ENCODE results near the gene GBF1.

The GBF1 gene

GRCh38 chr10:102267748-102268147 is 22.4 kb downstream of the GBF1 start:
- Mint-ChIP-seq H3K27me3 (no peaks in the 10 kb centered on the region), H3K4me3 (peak overlapping the region; percentile 46), H3K27ac (peak overlapping the region; percentile 99), H3K9me3 (no peaks in the 10 kb centered on the region), H3K4me1 (ENCODE audit: low read depth) (peaks cover 74% of the 10 kb centered on the region), H3K36me3 (ENCODE audit: low read depth) (peaks cover 75% of the 10 kb centered on the region)
- no peak for DNase-seq

- Mint-ChIP-seq H3K27me3 (no peaks in the 10 kb centered on the region), H3K4me3 (peak overlapping the region; percentile 46), H3K27ac (peak overlapping the region; percentile 99), H3K9me3 (no peaks in the 10 kb centered on the region), H3K4me1 (ENCODE audit: low read depth) (peaks cover 71% of the 10 kb centered on the region), H3K36me3 (ENCODE audit: low read depth) (peaks cover 71% of the 10 kb centered on the region)
- DNase-seq: no peak
Observed at GRCh38 chr10:102268375-102268888, 23.1 kb downstream of the GBF1 start.

DNA sequence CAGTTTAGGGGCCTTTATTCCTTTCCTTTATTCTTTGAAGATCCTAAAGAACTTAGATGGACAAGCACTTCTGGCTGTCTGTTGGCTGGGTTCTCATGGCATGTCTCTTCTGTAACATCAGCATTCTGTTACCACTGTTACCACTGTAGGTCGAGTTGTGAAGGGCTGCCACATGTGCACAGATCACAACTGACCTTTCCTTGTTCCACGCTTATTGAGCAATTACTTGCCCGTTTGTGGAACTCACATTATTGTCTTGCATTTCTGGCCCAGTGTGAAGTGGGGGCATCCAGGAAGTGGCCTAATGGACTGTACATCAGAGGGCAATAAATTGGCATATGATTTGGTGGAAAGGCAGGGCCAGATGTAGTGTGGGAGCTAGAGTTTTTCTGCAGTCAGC is 23.7 kb downstream of the GBF1 start:
- peak overlapping the region; percentile 46 for H3K4me3 Mint-ChIP-seq
- peak overlapping the region; percentile 99 for H3K27ac Mint-ChIP-seq
- H3K9me3 Mint-ChIP-seq: no peaks in the 10 kb centered on the region
- peaks cover 74% of the 10 kb centered on the region for H3K4me1 Mint-ChIP-seq (ENCODE audit: low read depth)
- peaks cover 69% of the 10 kb centered on the region for H3K36me3 Mint-ChIP-seq (ENCODE audit: low read depth)
- DNase-seq: no peak
- no peaks in the 10 kb centered on the region for H3K27me3 Mint-ChIP-seq

DNA sequence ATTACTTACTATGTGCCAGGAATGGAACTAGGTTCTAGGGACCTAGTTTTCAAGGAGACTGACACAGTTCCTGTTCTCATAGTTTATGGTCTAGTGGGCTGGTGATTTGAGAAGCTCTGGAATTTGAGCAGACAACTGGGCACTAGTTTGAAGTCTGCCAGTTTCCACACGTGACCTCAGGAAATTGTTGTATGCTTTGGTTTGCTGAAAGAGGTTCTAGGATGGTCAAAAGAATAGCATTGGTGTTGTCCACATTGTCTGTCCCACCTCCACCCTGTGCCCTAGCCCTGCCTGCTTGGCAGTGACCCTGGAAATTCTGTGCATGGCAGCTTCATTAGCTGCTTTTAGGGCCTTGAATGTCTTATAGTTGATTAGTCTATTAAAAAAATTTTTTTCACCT is 28.7 kb downstream of the GBF1 start:
- DNase-seq: no peak
- peaks cover 49% of the 10 kb centered on the region for H3K36me3 Mint-ChIP-seq (ENCODE audit: low read depth)
- H3K27ac Mint-ChIP-seq: no peak overlapping the region
- no peaks in the 10 kb centered on the region for H3K27me3 Mint-ChIP-seq
- H3K4me3 Mint-ChIP-seq: no peak overlapping the region
- peaks cover 45% of the 10 kb centered on the region for H3K4me1 Mint-ChIP-seq (ENCODE audit: low read depth)
- H3K9me3 Mint-ChIP-seq: no peaks in the 10 kb centered on the region

GRCh38 chr10:102275343-102275742 is 30.0 kb downstream of the GBF1 start:
- H3K4me3 Mint-ChIP-seq: no peak overlapping the region
- DNase-seq: no peak
- H3K27ac Mint-ChIP-seq: no peak overlapping the region
- peaks cover 50% of the 10 kb centered on the region for H3K4me1 Mint-ChIP-seq (ENCODE audit: low read depth)
- no peaks in the 10 kb centered on the region for H3K27me3 Mint-ChIP-seq
- peaks cover 50% of the 10 kb centered on the region for H3K36me3 Mint-ChIP-seq (ENCODE audit: low read depth)
- H3K9me3 Mint-ChIP-seq: no peaks in the 10 kb centered on the region

DNA sequence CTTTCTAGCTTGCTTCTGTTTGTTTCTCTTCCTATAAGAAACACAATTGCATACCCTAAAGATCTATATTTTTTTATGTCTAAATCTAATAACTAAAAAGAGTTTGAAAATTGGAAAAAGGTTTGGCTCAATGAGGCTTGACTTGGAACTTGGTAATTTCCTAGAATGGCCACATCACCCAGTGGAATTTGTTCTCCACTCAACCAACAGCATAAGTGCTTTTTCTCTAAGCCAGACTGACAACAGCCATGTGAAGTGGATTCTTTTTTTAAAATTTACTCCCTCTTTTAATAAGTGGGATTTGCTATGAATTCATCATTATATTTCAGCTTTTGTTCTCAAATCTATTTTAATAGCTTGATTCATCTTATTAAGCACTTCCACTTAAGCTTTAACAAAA is 33.8 kb downstream of the GBF1 start:
- H3K4me3 Mint-ChIP-seq: no peak overlapping the region
- peaks cover 48% of the 10 kb centered on the region for H3K36me3 Mint-ChIP-seq (ENCODE audit: low read depth)
- no peak for DNase-seq

GRCh38 chr10:102280397-102281101 is 35.2 kb downstream of the GBF1 start:
- peaks cover 61% of the 10 kb centered on the region for H3K36me3 Mint-ChIP-seq (ENCODE audit: low read depth)

More for the DNA sequence above, 33.8 kb downstream of the GBF1 start:
- no peak overlapping the region for H3K27ac Mint-ChIP-seq
- H3K9me3 Mint-ChIP-seq: no peaks in the 10 kb centered on the region
- peaks cover 56% of the 10 kb centered on the region for H3K4me1 Mint-ChIP-seq (ENCODE audit: low read depth)
- H3K27me3 Mint-ChIP-seq: no peaks in the 10 kb centered on the region

GRCh38 chr10:102281102-102281487 is 35.8 kb downstream of the GBF1 start:
- no peaks in the 10 kb centered on the region for H3K27me3 Mint-ChIP-seq
- no peak overlapping the region for H3K4me3 Mint-ChIP-seq
- no peak for DNase-seq
- H3K27ac Mint-ChIP-seq: peak overlapping the region; percentile 73
- no peaks in the 10 kb centered on the region for H3K9me3 Mint-ChIP-seq
- peaks cover 69% of the 10 kb centered on the region for H3K4me1 Mint-ChIP-seq (ENCODE audit: low read depth)
- peaks cover 64% of the 10 kb centered on the region for H3K36me3 Mint-ChIP-seq (ENCODE audit: low read depth)

More at GRCh38 chr10:102280397-102281101, 35.2 kb downstream of the GBF1 start:
- no peak overlapping the region for H3K4me3 Mint-ChIP-seq
- peak overlapping the region; percentile 73 for H3K27ac Mint-ChIP-seq
- H3K4me1 Mint-ChIP-seq (ENCODE audit: low read depth): peaks cover 65% of the 10 kb centered on the region
- no peaks in the 10 kb centered on the region for H3K9me3 Mint-ChIP-seq
- no peaks in the 10 kb centered on the region for H3K27me3 Mint-ChIP-seq
- DNase-seq: no peak

DNA sequence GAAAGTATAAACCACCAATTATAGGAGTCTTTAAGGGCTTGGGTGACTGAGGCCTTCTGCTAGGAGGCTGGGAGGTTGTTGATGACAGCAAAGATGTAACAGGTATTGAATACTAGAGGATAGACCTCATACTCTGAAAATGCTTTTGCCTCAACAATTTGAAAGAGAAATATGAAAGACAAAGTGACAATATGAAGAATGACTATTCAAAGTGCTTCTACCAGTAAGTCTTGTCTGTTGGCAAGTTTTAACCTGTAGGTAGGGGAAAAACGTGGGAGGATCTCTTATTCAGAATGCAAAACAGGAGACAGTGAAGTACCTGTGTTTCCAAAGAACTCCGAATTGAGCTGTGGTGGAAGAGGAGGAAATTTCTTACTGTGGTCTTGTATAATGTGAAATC is 38.2 kb downstream of the GBF1 start:
- Mint-ChIP-seq H3K9me3 (no peaks in the 10 kb centered on the region), H3K27ac (peak overlapping the region; percentile 89), H3K4me1 (ENCODE audit: low read depth) (peaks cover 87% of the 10 kb centered on the region), H3K36me3 (ENCODE audit: low read depth) (peaks cover 69% of the 10 kb centered on the region), H3K4me3 (peak overlapping the region; percentile 22), H3K27me3 (no peaks in the 10 kb centered on the region)
- DNase-seq: no peak

DNA sequence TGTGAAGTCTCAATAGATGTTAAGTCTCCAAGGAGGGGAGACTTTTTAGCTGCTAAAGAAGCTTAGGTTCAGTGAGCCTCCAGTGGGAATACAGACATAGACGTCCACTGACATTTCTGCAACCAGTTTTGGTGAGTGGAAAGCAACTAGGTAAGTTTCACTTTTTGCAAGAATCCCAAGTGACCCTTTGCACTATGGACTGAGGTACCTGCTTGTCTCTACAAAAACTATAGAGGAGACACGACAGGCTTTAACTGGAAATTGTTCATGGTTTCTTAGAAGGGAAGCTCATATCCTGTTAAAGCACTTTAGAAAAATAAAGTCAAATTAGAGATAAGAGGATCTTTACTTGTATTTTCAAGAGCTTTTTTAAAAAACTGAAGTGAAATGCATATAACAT is 38.6 kb downstream of the GBF1 start:
- Mint-ChIP-seq H3K4me3 (peak overlapping the region; percentile 22), H3K36me3 (ENCODE audit: low read depth) (peaks cover 69% of the 10 kb centered on the region), H3K9me3 (no peaks in the 10 kb centered on the region), H3K27ac (peak overlapping the region; percentile 89), H3K4me1 (ENCODE audit: low read depth) (peaks cover 85% of the 10 kb centered on the region), H3K27me3 (no peaks in the 10 kb centered on the region)
- no peak for DNase-seq

- Mint-ChIP-seq H3K4me3 (peak overlapping the region; percentile 22), H3K27ac (peak overlapping the region; percentile 89), H3K36me3 (ENCODE audit: low read depth) (peaks cover 74% of the 10 kb centered on the region), H3K27me3 (no peaks in the 10 kb centered on the region), H3K4me1 (ENCODE audit: low read depth) (peaks cover 87% of the 10 kb centered on the region), H3K9me3 (no peaks in the 10 kb centered on the region)
- DNase-seq: no peak
Observed at GRCh38 chr10:102284531-102284930, 39.2 kb downstream of the GBF1 start.

- peaks cover 81% of the 10 kb centered on the region for H3K4me1 Mint-ChIP-seq (ENCODE audit: low read depth)
- H3K4me3 Mint-ChIP-seq: peak overlapping the region; percentile 22
- peak overlapping the region; percentile 89 for H3K27ac Mint-ChIP-seq
- H3K9me3 Mint-ChIP-seq: no peaks in the 10 kb centered on the region
- no peaks in the 10 kb centered on the region for H3K27me3 Mint-ChIP-seq
- peaks cover 69% of the 10 kb centered on the region for H3K36me3 Mint-ChIP-seq (ENCODE audit: low read depth)
- no peak for DNase-seq
Observed at GRCh38 chr10:102285133-102285532, 39.8 kb downstream of the GBF1 start.

DNA sequence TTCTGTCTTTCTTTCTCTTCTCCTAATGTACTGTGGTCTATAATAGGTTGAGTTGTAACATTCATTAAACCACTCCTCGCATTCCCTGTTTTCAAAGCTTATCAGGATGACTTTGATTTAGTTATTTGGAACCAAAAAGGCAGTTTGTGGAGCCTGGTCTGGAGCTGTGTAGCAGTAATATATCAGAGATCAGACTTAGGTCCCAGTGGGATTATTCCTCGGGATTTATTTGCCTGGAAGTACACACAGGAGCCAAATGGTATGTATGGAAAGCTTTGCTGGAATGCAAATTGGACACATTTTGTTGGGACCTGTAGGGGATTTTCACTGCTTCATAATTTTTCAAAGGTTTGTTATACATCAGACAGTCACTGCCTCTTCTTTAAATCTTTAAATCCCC is 40.9 kb downstream of the GBF1 start:
- Mint-ChIP-seq H3K27ac (no peak overlapping the region), H3K36me3 (ENCODE audit: low read depth) (peaks cover 65% of the 10 kb centered on the region), H3K4me1 (ENCODE audit: low read depth) (peaks cover 74% of the 10 kb centered on the region), H3K27me3 (no peaks in the 10 kb centered on the region), H3K4me3 (no peak overlapping the region), H3K9me3 (no peaks in the 10 kb centered on the region)
- no peak for DNase-seq

GRCh38 chr10:102287538-102287937 is 42.2 kb downstream of the GBF1 start:
- Mint-ChIP-seq H3K27ac (peak overlapping the region; percentile 76), H3K4me1 (ENCODE audit: low read depth) (peaks cover 75% of the 10 kb centered on the region), H3K4me3 (no peak overlapping the region), H3K9me3 (no peaks in the 10 kb centered on the region), H3K36me3 (ENCODE audit: low read depth) (peaks cover 64% of the 10 kb centered on the region), H3K27me3 (no peaks in the 10 kb centered on the region)
- no peak for DNase-seq

- no peak for DNase-seq
- H3K27me3 Mint-ChIP-seq: no peaks in the 10 kb centered on the region
- no peaks in the 10 kb centered on the region for H3K9me3 Mint-ChIP-seq
- no peak overlapping the region for H3K4me3 Mint-ChIP-seq
- peaks cover 60% of the 10 kb centered on the region for H3K36me3 Mint-ChIP-seq (ENCODE audit: low read depth)
- peaks cover 70% of the 10 kb centered on the region for H3K4me1 Mint-ChIP-seq (ENCODE audit: low read depth)
- H3K27ac Mint-ChIP-seq: peak overlapping the region; percentile 76
Observed at GRCh38 chr10:102287991-102288390, 42.7 kb downstream of the GBF1 start.
